Neuronal stem cell (in vitro differentiated cells): ENCODE measurements around the gene PLEKHM3.

Experiments
- DNase-seq: peaks from one replicate; pipeline ENCODE4 v3.0.0-alpha.2; 2013; ENCODE audit warnings: low spot score
- H2AFZ ChIP-seq: one replicate; pipeline ENCODE4 v1.6.1; 2013; ENCODE audit warnings: mild to moderate bottlenecking, low read length, inconsistent platforms
- H2AK5ac ChIP-seq: 2 replicates; pipeline ENCODE4 v1.6.1; 2013; ENCODE audit warnings: low read depth, mild to moderate bottlenecking, inconsistent platforms, low read length, moderate library complexity, mixed read lengths
- H2BK120ac ChIP-seq: 2 replicates; pipeline ENCODE4 v1.6.1; 2013; ENCODE audit warnings: low read depth, mild to moderate bottlenecking, inconsistent platforms, low read length, moderate library complexity, mixed read lengths
- H2BK12ac ChIP-seq: one replicate; pipeline ENCODE4 v1.6.1; 2013; ENCODE audit warnings: low read length, inconsistent platforms
- H2BK15ac ChIP-seq: 2 replicates; pipeline ENCODE4 v1.6.1; 2013; ENCODE audit warnings: mild to moderate bottlenecking, low read length, inconsistent platforms, mixed read lengths
- H2BK5ac ChIP-seq: one replicate; pipeline ENCODE4 v1.6.1; 2013; ENCODE audit warnings: inconsistent platforms, mild to moderate bottlenecking, low read length, moderate library complexity
- H3K14ac ChIP-seq: one replicate; pipeline ENCODE4 v1.6.1; 2013; ENCODE audit warnings: low read length, inconsistent platforms
- H3K18ac ChIP-seq: 2 replicates; pipeline ENCODE4 v1.6.1; 2013; ENCODE audit warnings: low read length, inconsistent platforms
- H3K23ac ChIP-seq: 2 replicates; pipeline ENCODE4 v1.6.1; 2013; ENCODE audit warnings: low read depth, mild to moderate bottlenecking, mixed read lengths, low read length, inconsistent platforms; ENCODE audit not compliant: poor library complexity
- H3K27ac ChIP-seq: replicated peaks from 3 replicates; pipeline ENCODE4 v1.5.1; 2013; ENCODE audit warnings: low read length, inconsistent platforms
- H3K27me3 ChIP-seq, 3 experiments: 2 replicates each; pipeline ENCODE4 v1.6.1; 2013; ENCODE audit warnings: low read length in 3 of 3, mild to moderate bottlenecking in 2 of 3, inconsistent platforms in 1 of 3, low read depth in 1 of 3, mixed read lengths in 1 of 3, moderate library complexity in 1 of 3; ENCODE audit not compliant: control insufficient read depth in 3 of 3, insufficient read depth in 3 of 3
- H3K36me3 ChIP-seq, 2 donors: replicated peaks in 1 of 2; 2 replicates each; pipeline ENCODE4 v1.6.1; 2013; ENCODE audit warnings: low read length in 2 of 2; ENCODE audit not compliant: control insufficient read depth in 2 of 2, insufficient read depth in 2 of 2
- H3K4ac ChIP-seq: 2 replicates; pipeline ENCODE4 v1.6.1; 2013; ENCODE audit warnings: inconsistent platforms, mild to moderate bottlenecking, low read length, moderate library complexity
- H3K4me1 ChIP-seq, 2 donors: 1 replicate in 1 of 2; 2 replicates in 1 of 2; pipeline ENCODE4 v1.6.1; 2013; ENCODE audit warnings: low read length in 2 of 2, low read depth in 1 of 2; ENCODE audit not compliant: control insufficient read depth in 2 of 2, insufficient read depth in 1 of 2
- H3K4me2 ChIP-seq: one replicate; pipeline ENCODE4 v1.6.1; 2013; ENCODE audit warnings: mild to moderate bottlenecking, low read length, inconsistent platforms; ENCODE audit not compliant: insufficient read depth, poor library complexity, severe bottlenecking
- H3K4me3 ChIP-seq, 2 donors: 2 replicates each; pipeline ENCODE4 v1.5.1; 2013; ENCODE audit warnings: low read length in 2 of 2, mild to moderate bottlenecking in 2 of 2, inconsistent platforms in 1 of 2, moderate library complexity in 1 of 2
- H3K79me1 ChIP-seq: one replicate; pipeline ENCODE4 v1.6.1; 2013; ENCODE audit warnings: low read depth, mild to moderate bottlenecking, inconsistent platforms, low read length, moderate library complexity
- H3K9ac ChIP-seq: one replicate; pipeline ENCODE4 v1.6.1; 2013; ENCODE audit warnings: mild to moderate bottlenecking, low read depth, low read length, inconsistent platforms; ENCODE audit not compliant: poor library complexity
- H3K9me3 ChIP-seq, 2 donors: replicated peaks in 1 of 2; 2 replicates each; pipeline versions ENCODE3 to v1.6.1; 2013; ENCODE audit warnings: low read length in 2 of 2, mild to moderate bottlenecking in 2 of 2, inconsistent platforms in 1 of 2, low read depth in 1 of 2, mixed read lengths in 1 of 2, moderate library complexity in 1 of 2; ENCODE audit not compliant: control insufficient read depth in 2 of 2, insufficient read depth in 1 of 2
- H4K8ac ChIP-seq: one replicate; pipeline ENCODE4 v1.6.1; 2013; ENCODE audit warnings: low read depth, mild to moderate bottlenecking, inconsistent platforms, low read length, moderate library complexity
- H4K91ac ChIP-seq: one replicate; pipeline ENCODE4 v1.6.1; 2013; ENCODE audit warnings: low read length, low read depth, mild to moderate bottlenecking, inconsistent platforms; ENCODE audit not compliant: poor library complexity
- WGBS, 2 donors: extraction: QIAGEN DNeasy Blood & Tissue Kit; methylation state at CpG; one replicate each; pipeline ENCODE4 v1.1.7; 2013; ENCODE audit warnings: missing lambda C conversion rate in 2 of 2, mixed read lengths in 1 of 2; ENCODE audit not compliant: insufficient read length in 2 of 2, insufficient replicate concordance in 1 of 2; ENCODE audit errors: extremely low coverage in 2 of 2; 5-methylcytosine and 5-hydroxymethylcytosine counted together

PLEKHM3 gene

DNA sequence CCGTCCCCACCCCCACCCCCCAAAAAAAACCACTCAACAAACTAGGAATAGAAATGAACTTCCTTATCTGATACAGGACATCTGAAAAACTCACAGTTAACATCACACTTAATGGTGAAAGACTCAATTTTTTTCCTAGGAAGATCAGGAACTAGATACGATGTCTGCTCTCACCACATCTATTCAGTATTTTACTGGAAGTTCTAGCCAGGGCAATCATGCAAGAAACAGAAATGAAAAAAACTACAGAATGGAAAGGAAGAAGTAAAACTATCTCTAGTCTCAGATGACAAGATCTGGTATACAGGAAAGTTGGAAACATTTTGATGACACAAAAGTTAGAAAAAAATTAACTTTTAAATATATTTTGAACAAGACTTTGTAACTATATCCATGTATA is 141.2 kb downstream of the PLEKHM3 start:
- Histone ChIP-seq H3K18ac (no peak overlapping the region), H3K36me3 (no peaks in the 10 kb centered on the region), H3K79me1 (no peaks in the 10 kb centered on the region), H3K9me3 (peaks cover 0 to 2% of the 10 kb centered on the region in 2 donors), H4K8ac (no peak overlapping the region), H3K27me3 (no peaks in the 10 kb centered on the region), H2BK12ac (no peak overlapping the region), H2AK5ac (no peak overlapping the region), H3K4me3 (no peak overlapping the region), H3K23ac (no peak overlapping the region), H3K4ac (no peak overlapping the region), H2AFZ (no peak overlapping the region), H3K9ac (no peak overlapping the region), H3K4me1 (peaks cover 5 to 6% of the 10 kb centered on the region in 2 donors), H4K91ac (no peak overlapping the region), H3K27ac (no peak overlapping the region), H2BK5ac (no peak overlapping the region), H2BK15ac (no peak overlapping the region), H3K4me2 (no peak overlapping the region), H2BK120ac (no peak overlapping the region), H3K14ac (no peak overlapping the region)
- no CpG with 5 or more reads among the region's 2 CpGs for WGBS, 2 donors
- DNase-seq, result no peak

- Histone ChIP-seq H2BK15ac (no peak overlapping the region), H2BK120ac (no peak overlapping the region), H3K9me3 (peaks cover 0 to 2% of the 10 kb centered on the region in 2 donors), H3K79me1 (no peaks in the 10 kb centered on the region), H4K91ac (no peak overlapping the region), H3K4me3 (no peak overlapping the region), H3K4ac (no peak overlapping the region), H3K27ac (no peak overlapping the region), H2BK12ac (peak overlapping the region; percentile 14), H3K4me2 (no peak overlapping the region), H2AFZ (no peak overlapping the region), H3K9ac (no peak overlapping the region), H2AK5ac (no peak overlapping the region), H3K4me1 (peaks cover 3 to 6% of the 10 kb centered on the region in 2 donors), H3K23ac (no peak overlapping the region), H3K18ac (no peak overlapping the region), H3K14ac (no peak overlapping the region), H2BK5ac (no peak overlapping the region), H4K8ac (no peak overlapping the region), H3K27me3 (no peaks in the 10 kb centered on the region), H3K36me3 (no peaks in the 10 kb centered on the region)
- DNase-seq, result no peak
- no CpG with 5 or more reads among the region's 6 CpGs for WGBS, 2 donors
Observed at GRCh38 chr2:207883002-207883780, 142.1 kb downstream of the PLEKHM3 start.

GRCh38 chr2:207881902-207882301 is 143.4 kb downstream of the PLEKHM3 start:
- peaks cover 0 to 2% of the 10 kb centered on the region in 2 donors for H3K4me1 ChIP-seq
- no peaks in the 10 kb centered on the region for H3K27me3 ChIP-seq
- peaks cover 0 to 2% of the 10 kb centered on the region in 2 donors for H3K9me3 ChIP-seq
- no peak overlapping the region for H3K23ac ChIP-seq
- H2BK120ac ChIP-seq, result no peak overlapping the region
- H2BK12ac ChIP-seq, result peak overlapping the region; percentile 24
- no peaks in the 10 kb centered on the region for H3K79me1 ChIP-seq
- no peak overlapping the region for H4K91ac ChIP-seq
- H2BK15ac ChIP-seq, result no peak overlapping the region
- peak overlapping the region; percentile 38 for H3K27ac ChIP-seq
- no peak overlapping the region for H3K4me2 ChIP-seq
- H3K9ac ChIP-seq, result no peak overlapping the region
- no peak overlapping the region for H2AFZ ChIP-seq
- peak overlapping the region; percentile 73 for H3K18ac ChIP-seq
- H3K4me3 ChIP-seq, result no peak overlapping the region
- H3K36me3 ChIP-seq, result no peaks in the 10 kb centered on the region
- no peak overlapping the region for H2BK5ac ChIP-seq
- H2AK5ac ChIP-seq, result peak overlapping the region; percentile 90
- no peak overlapping the region for H4K8ac ChIP-seq
- H3K14ac ChIP-seq, result no peak overlapping the region
- DNase-seq, result no peak
- no peak overlapping the region for H3K4ac ChIP-seq

DNA sequence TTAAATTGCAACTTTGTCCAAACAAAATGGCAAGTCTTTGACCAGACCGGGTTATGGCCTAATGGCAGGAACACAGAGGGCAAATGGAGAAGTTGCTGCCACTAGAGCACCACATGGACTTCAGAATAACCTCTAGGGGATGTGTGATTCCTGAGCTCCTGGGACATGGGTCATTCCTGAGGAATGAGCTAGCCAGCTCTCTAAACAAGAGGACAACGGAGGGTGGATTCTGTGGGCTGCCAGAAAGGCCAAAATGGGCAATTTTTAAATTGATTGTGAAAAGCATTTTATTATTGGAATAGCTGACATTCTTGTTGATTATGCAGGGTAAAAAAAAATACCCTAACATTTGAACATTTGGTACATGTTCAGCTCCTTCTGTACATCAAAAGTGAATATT is 145.8 kb downstream of the PLEKHM3 start:
- no CpG with 5 or more reads among the region's 2 CpGs for WGBS, 2 donors
- H3K9ac ChIP-seq, result no peak overlapping the region
- H3K4me1 ChIP-seq, result peaks cover 0 to 8% of the 10 kb centered on the region in 2 donors

More for the DNA sequence above, 145.8 kb downstream of the PLEKHM3 start:
- Histone ChIP-seq H3K4me3 (no peak overlapping the region), H3K18ac (no peak overlapping the region), H2BK120ac (no peak overlapping the region), H3K27ac (no peak overlapping the region), H3K14ac (no peak overlapping the region), H2BK12ac (no peak overlapping the region), H2BK5ac (no peak overlapping the region), H3K23ac (no peak overlapping the region), H2AK5ac (no peak overlapping the region), H3K36me3 (no peaks in the 10 kb centered on the region), H3K9me3 (peaks cover 0 to 2% of the 10 kb centered on the region in 2 donors), H4K91ac (no peak overlapping the region), H3K27me3 (no peaks in the 10 kb centered on the region), H4K8ac (no peak overlapping the region), H2AFZ (no peak overlapping the region), H2BK15ac (no peak overlapping the region), H3K4me2 (no peak overlapping the region), H3K4ac (no peak overlapping the region), H3K79me1 (no peaks in the 10 kb centered on the region)
- no peak for DNase-seq
